Hematopoietic multipotent progenitor cell treated with erythropoietin and hydrocortisone succinate and interleukin-3 and kit ligand, for 8 days (in vitro differentiated cells): ENCODE measurements around the gene MYO1B.

Experiments
- DNase-seq: peaks from one replicate; pipeline ENCODE4 v3.0.0-alpha.2; 2015

Gene MYO1B

GRCh38 chr2:191327484-191327883 is 82.3 kb downstream of the MYO1B start:
- no peak for DNase-seq

GRCh38 chr2:191328150-191328809 is 83.1 kb downstream of the MYO1B start:
- DNase-seq: no peak

- DNase-seq: no peak
Observed at GRCh38 chr2:191329841-191330240, 84.6 kb downstream of the MYO1B start.

- DNase-seq: no peak
Observed at GRCh38 chr2:191333911-191334357, 88.7 kb downstream of the MYO1B start.

GRCh38 chr2:191335875-191336464 is 90.8 kb downstream of the MYO1B start:
- DNase-seq: no peak

- DNase-seq: no peak
Observed at GRCh38 chr2:191341436-191341835, 96.2 kb downstream of the MYO1B start.

GRCh38 chr2:191343796-191344338 is 98.7 kb downstream of the MYO1B start:
- DNase-seq: no peak

GRCh38 chr2:191345788-191346187 is 100.6 kb downstream of the MYO1B start:
- DNase-seq: no peak

GRCh38 chr2:191347154-191347553 is 102.0 kb downstream of the MYO1B start:
- no peak for DNase-seq

- DNase-seq: no peak
Observed at GRCh38 chr2:191347881-191348280, 102.7 kb downstream of the MYO1B start.

- no peak for DNase-seq
Observed at GRCh38 chr2:191349990-191350389, 104.8 kb downstream of the MYO1B start.

- no peak for DNase-seq
Observed at GRCh38 chr2:191350826-191351225, 105.6 kb downstream of the MYO1B start.

GRCh38 chr2:191351298-191351697 is 106.1 kb downstream of the MYO1B start:
- DNase-seq: no peak

GRCh38 chr2:191351921-191352320 is 106.7 kb downstream of the MYO1B start:
- DNase-seq: no peak

- DNase-seq: no peak
Observed at GRCh38 chr2:191352536-191352935, 107.3 kb downstream of the MYO1B start.

- DNase-seq: no peak
Observed at GRCh38 chr2:191355170-191355758, 110.1 kb downstream of the MYO1B start.

GRCh38 chr2:191357678-191358077 is 112.5 kb downstream of the MYO1B start:
- DNase-seq: no peak

GRCh38 chr2:191358325-191359025 is 113.3 kb downstream of the MYO1B start:
- DNase-seq: no peak

GRCh38 chr2:191359133-191359532 is 113.9 kb downstream of the MYO1B start:
- DNase-seq: no peak

GRCh38 chr2:191360918-191361317 is 115.7 kb downstream of the MYO1B start:
- no peak for DNase-seq

- DNase-seq: no peak
Observed at GRCh38 chr2:191362841-191363240, 117.6 kb downstream of the MYO1B start.

- no peak for DNase-seq
Observed at GRCh38 chr2:191363267-191363666, 118.1 kb downstream of the MYO1B start.

GRCh38 chr2:191365089-191365488 is 119.9 kb downstream of the MYO1B start:
- DNase-seq: no peak

GRCh38 chr2:191366199-191366598 is 121.0 kb downstream of the MYO1B start:
- no peak for DNase-seq
